H1 (cell line): ENCODE measurements around the gene FSIP1. TPM values are rescaled to one million over a fixed set of nuclear protein-coding genes. Genes with fewer than 3 reads are reported as not detected.

Source experiments
- CTCF ChIA-PET: fragments of 300-600 bp; sonication (Branson Sonifier 250); formaldehyde crosslinking; loops from one replicate; lab custom pipeline; 2021; ENCODE audit not compliant: partially characterized antibody; lab: Charles Lee
- POLR2A ChIA-PET: fragments of 300-600 bp; sonication (Branson Sonifier 250); formaldehyde crosslinking; loops from one replicate; lab custom pipeline; 2021; ENCODE audit warnings: inconsistent platforms; ENCODE audit not compliant: partially characterized antibody; lab: Charles Lee
- DNase-seq, 2 experiments: peaks; one replicate each; pipeline versions ENCODE4 v3.0.0 to v3.0.0-alpha.2; 2010 to 2022; ENCODE audit warnings: low spot score in 2 of 2, low read depth in 1 of 2, mixed read lengths in 1 of 2
- FAIRE-seq: peaks from 2 replicates; lab custom pipeline; 2011; peaks lifted over from hg19 to GRCh38; lab: Jason Lieb, UNC
- H2AFZ ChIP-seq: 2 replicates; pipeline ENCODE4 v1.8.1; 2012; ENCODE audit warnings: low read length, inconsistent platforms
- H2AK5ac ChIP-seq: 2 replicates; pipeline ENCODE4 v1.6.1; 2013; ENCODE audit warnings: low read depth, low read length
- H2BK120ac ChIP-seq: replicated peaks from 2 replicates; pipeline ENCODE3; 2013; ENCODE audit warnings: low read depth, low read length, inconsistent platforms
- H2BK12ac ChIP-seq: 2 replicates; pipeline ENCODE4 v1.6.1; 2013; ENCODE audit warnings: low read depth, low read length
- H2BK15ac ChIP-seq: 2 replicates; pipeline ENCODE4 v1.6.1; 2013; ENCODE audit warnings: low read length
- H2BK20ac ChIP-seq: 2 replicates; pipeline ENCODE4 v1.6.1; 2013; ENCODE audit warnings: low read length
- H2BK5ac ChIP-seq: 2 replicates; pipeline ENCODE4 v1.6.1; 2013; ENCODE audit warnings: low read depth, low read length
- H3K14ac ChIP-seq: 2 replicates; pipeline ENCODE4 v1.6.1; 2013; ENCODE audit warnings: inconsistent platforms; ENCODE audit not compliant: insufficient read length
- H3K18ac ChIP-seq: 2 replicates; pipeline ENCODE4 v1.6.1; 2013; ENCODE audit warnings: low read length; ENCODE audit errors: extremely low read depth
- H3K23ac ChIP-seq: 2 replicates; pipeline ENCODE4 v1.6.1; 2013; ENCODE audit warnings: inconsistent platforms; ENCODE audit not compliant: insufficient read length
- H3K23me2 ChIP-seq: 2 replicates; pipeline ENCODE4 v1.6.1; 2013; ENCODE audit warnings: low read depth, low read length
- H3K27ac ChIP-seq: 2 replicates; pipeline ENCODE4 v1.6.1; 2011; ENCODE audit warnings: low read depth, low read length, inconsistent platforms
- H3K27me3 ChIP-seq, 4 experiments: replicated peaks in 1 of 4; 1 replicate in 1 of 4; 2 replicates in 3 of 4; pipeline versions ENCODE4 v1.6.1 to v1.8.1; 2011 to 2013; ENCODE audit warnings: low read length in 3 of 4, mild to moderate bottlenecking in 3 of 4, inconsistent platforms in 2 of 4, mixed read lengths in 2 of 4, moderate library complexity in 1 of 4; ENCODE audit not compliant: control insufficient read depth in 3 of 4, insufficient read depth in 3 of 4; ENCODE audit errors: extremely low read depth in 1 of 4
- H3K36me3 ChIP-seq, 4 experiments: 2 replicates each; pipeline versions ENCODE4 v1.6.1 to v1.8.1; 2011 to 2013; ENCODE audit warnings: mild to moderate bottlenecking in 4 of 4, low read length in 3 of 4, moderate library complexity in 2 of 4, control low read depth in 1 of 4, inconsistent platforms in 1 of 4; ENCODE audit not compliant: insufficient read depth in 4 of 4, control insufficient read depth in 2 of 4
- H3K4ac ChIP-seq: replicated peaks from 2 replicates; pipeline ENCODE3; 2013; ENCODE audit warnings: low read length, low read depth, mixed read lengths, inconsistent platforms; ENCODE audit not compliant: insufficient read length
- H3K4me1 ChIP-seq, 4 experiments: replicated peaks in 1 of 4; 1 replicate in 1 of 4; 2 replicates in 3 of 4; pipeline versions ENCODE4 v1.6.1 to v1.8.1; 2011 to 2013; ENCODE audit warnings: low read length in 3 of 4, inconsistent platforms in 2 of 4, mixed read lengths in 1 of 4; ENCODE audit not compliant: insufficient read depth in 4 of 4, control insufficient read depth in 3 of 4
- H3K4me2 ChIP-seq, 2 experiments: 2 replicates each; pipeline versions ENCODE4 v1.6.1 to v1.8.1; 2011 to 2013; ENCODE audit warnings: low read depth in 2 of 2, low read length in 2 of 2, control low read depth in 1 of 2, inconsistent platforms in 1 of 2, mild to moderate bottlenecking in 1 of 2; ENCODE audit not compliant: insufficient read depth in 1 of 2
- H3K4me3 ChIP-seq, 4 experiments: fragments of 200-600, 300-600 bp in 1 of 4; sonication (generic), shearing (Covaris generic), sonication (Bioruptor Twin) in 1 of 4; 2 replicates each; pipeline versions ENCODE4 v1.5.1 to v1.8.1; 2011 to 2016; ENCODE audit warnings: low read length in 4 of 4, low read depth in 3 of 4, control low read depth in 2 of 4, inconsistent platforms in 2 of 4, mild to moderate bottlenecking in 2 of 4, mixed read lengths in 1 of 4, moderate library complexity in 1 of 4; ENCODE audit not compliant: insufficient read depth in 2 of 4; ENCODE audit errors: extremely low read depth in 1 of 4
- H3K56ac ChIP-seq: replicated peaks from 2 replicates; pipeline ENCODE3; 2013; ENCODE audit warnings: low read depth, mild to moderate bottlenecking, mixed read lengths, low read length, inconsistent platforms; ENCODE audit not compliant: insufficient read length
- H3K79me1 ChIP-seq: 2 replicates; pipeline ENCODE4 v1.6.1; 2013; ENCODE audit warnings: low read depth, low read length, control low read depth
- H3K79me2 ChIP-seq, 2 experiments: 2 replicates each; pipeline versions ENCODE4 v1.6.1 to v1.8.1; 2012 to 2013; ENCODE audit warnings: low read length in 2 of 2, mild to moderate bottlenecking in 2 of 2, inconsistent platforms in 1 of 2; ENCODE audit not compliant: insufficient read depth in 2 of 2, control insufficient read depth in 1 of 2
- H3K9ac ChIP-seq, 4 experiments: replicated peaks in 1 of 4; 1 replicate in 1 of 4; 2 replicates in 3 of 4; pipeline versions ENCODE4 v1.6.1 to v1.8.1; 2011 to 2013; ENCODE audit warnings: low read depth in 3 of 4, low read length in 3 of 4, control low read depth in 2 of 4, mild to moderate bottlenecking in 2 of 4, moderate library complexity in 2 of 4, inconsistent platforms in 1 of 4; ENCODE audit errors: extremely low read depth in 1 of 4
- H3K9me3 ChIP-seq, 2 experiments: 2 replicates each; pipeline versions ENCODE4 v1.6.1 to v1.8.1; 2012 to 2013; ENCODE audit warnings: mild to moderate bottlenecking in 2 of 2, moderate library complexity in 2 of 2, control low read depth in 1 of 2, inconsistent platforms in 1 of 2, low read depth in 1 of 2, low read length in 1 of 2, mixed read lengths in 1 of 2; ENCODE audit not compliant: insufficient read depth in 2 of 2
- H4K20me1 ChIP-seq, 2 experiments: replicated peaks in 1 of 2; 2 replicates each; pipeline versions ENCODE3 to v1.8.1; 2011 to 2013; ENCODE audit warnings: inconsistent platforms in 2 of 2, low read length in 2 of 2, mild to moderate bottlenecking in 1 of 2; ENCODE audit not compliant: insufficient read depth in 2 of 2, control insufficient read depth in 1 of 2
- H4K5ac ChIP-seq: 2 replicates; pipeline ENCODE4 v1.6.1; 2013; ENCODE audit warnings: low read length, low read depth, mixed read lengths, inconsistent platforms; ENCODE audit not compliant: insufficient read length
- H4K8ac ChIP-seq: 2 replicates; pipeline ENCODE4 v1.8.0; 2013; ENCODE audit warnings: mild to moderate bottlenecking, moderate library complexity, low read length, inconsistent platforms; ENCODE audit not compliant: insufficient read depth; ENCODE audit errors: extremely low read depth
- H4K91ac ChIP-seq: replicated peaks from 2 replicates; pipeline ENCODE3; 2013; ENCODE audit warnings: low read length, mixed read lengths, inconsistent platforms; ENCODE audit not compliant: insufficient read length
- CBX8 ChIP-seq: fragments of 300-800, 300-1000 bp; sonication (generic); IDR thresholded peaks from 2 replicates; pipeline ENCODE4 v1.7.1; 2016; ENCODE audit warnings: low read depth, low read length, borderline replicate concordance
- CHD1 ChIP-seq: IDR thresholded peaks from 2 replicates; pipeline ENCODE4 v1.6.1; 2012; ENCODE audit warnings: low read depth, low read length, improper control_type of control experiment
- CREB1 ChIP-seq: IDR thresholded peaks from 2 replicates; pipeline ENCODE4 v1.6.1; 2012; ENCODE audit warnings: inconsistent platforms
- CTBP2 ChIP-seq: IDR thresholded peaks from 2 replicates; pipeline ENCODE4 v1.7.0; 2011; ENCODE audit warnings: borderline replicate concordance, mild to moderate bottlenecking, moderate library complexity, mixed read lengths, low read length; ENCODE audit not compliant: insufficient read depth, insufficient read length
- KDM4A ChIP-seq: IDR thresholded peaks from one replicate; pipeline ENCODE4 v1.7.1; 2012; ENCODE audit warnings: low read depth, mild to moderate bottlenecking, moderate library complexity, low read length, inconsistent platforms; ENCODE audit not compliant: severe bottlenecking
- KDM5A ChIP-seq: fragments of 200-600 bp; IDR thresholded peaks from 2 replicates; pipeline ENCODE4 v1.7.1; 2012; ENCODE audit warnings: mild to moderate bottlenecking, low read length, inconsistent platforms, mixed read lengths
- NANOG ChIP-seq: IDR thresholded peaks from 2 replicates; pipeline ENCODE4 v1.6.1; 2011; ENCODE audit warnings: low read length, low read depth, mild to moderate bottlenecking, inconsistent platforms; ENCODE audit not compliant: insufficient read depth, poor library complexity, severe bottlenecking
- POLR2AphosphoS5 ChIP-seq: IDR thresholded peaks from 2 replicates; pipeline ENCODE4 v1.6.1; 2011; ENCODE audit warnings: low read depth, low read length
- SP2 ChIP-seq: IDR thresholded peaks from 2 replicates; pipeline ENCODE4 v1.6.1; 2012; ENCODE audit warnings: mild to moderate bottlenecking, low read length, inconsistent platforms
- WGBS, 2 experiments: shearing (Covaris generic) in 1 of 2; methylation state at CpG; one replicate each; pipeline versions ENCODE4 v1.1.6 to v1.1.7; 2013 to 2015; ENCODE audit warnings: low lambda C conversion rate in 2 of 2, mixed read lengths in 2 of 2, inconsistent platforms in 1 of 2, low coverage in 1 of 2, missing lambda C conversion rate in 1 of 2; ENCODE audit not compliant: insufficient replicate concordance in 2 of 2, insufficient coverage in 1 of 2, insufficient read length in 1 of 2; ENCODE audit errors: extremely low coverage in 1 of 2, missing lambda C conversion rate in 1 of 2; 5-methylcytosine and 5-hydroxymethylcytosine counted together
- polyA plus RNA-seq, 7 experiments: library from polyadenylated mRNA; depleted of rRNA in 3 of 7; stranded (reverse) in 5 of 7; unstranded in 2 of 7; fragments of >200 nt in 5 of 7; fragments of 200-250 nt in 2 of 7; gene quantifications; 1 replicate in 5 of 7; 2 replicates in 1 of 7; 4 replicates in 1 of 7; pipeline versions ENCODE4 v1.2.1 to v1.2.3, GENCODE V29; 2011 to 2013; ENCODE audit warnings: missing spikeins in 2 of 7, mixed read lengths in 2 of 7
- total RNA-seq: library from RNA; stranded (reverse); fragmentation: NEBNext Ultra II Directional; extraction: Animal tissue kit (Norgen Biotek cat#: 25700); gene quantifications from 2 replicates; pipeline ENCODE4 v1.2.1, GENCODE V29; 2021

FSIP1 gene
- total and polyA plus RNA-seq, 2 of the 8 experiments (the other 6 are each of a cell fraction or from before 2014, with no cell fraction given) = 0.18 to 1.3 TPM

DNA sequence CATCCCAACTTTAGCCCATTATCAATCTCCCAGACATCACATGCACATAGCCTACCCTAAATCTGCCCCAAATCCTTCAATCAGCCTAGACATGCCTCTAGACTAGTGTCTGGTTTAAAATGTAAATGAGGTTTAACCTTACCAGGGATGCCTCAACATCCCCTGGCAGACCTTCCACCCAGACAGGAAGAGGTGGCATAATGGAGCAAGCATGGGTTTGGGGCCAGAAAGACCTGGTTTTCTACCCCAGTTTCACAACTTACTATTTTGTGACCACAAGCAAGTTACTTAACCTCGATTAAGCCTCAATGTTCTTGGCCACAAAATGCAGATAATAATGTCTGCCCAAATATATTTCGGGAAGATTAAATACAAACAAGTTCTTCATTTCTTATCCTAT, 230.1 kb downstream of the FSIP1 start:
- Histone ChIP-seq H3K4me3 (no peak overlapping the region), H2BK5ac (no peak overlapping the region), H3K56ac (no peak overlapping the region), H4K8ac (no peak overlapping the region), H4K20me1 (no peaks in the 10 kb centered on the region), H3K18ac (no peak overlapping the region), H3K4ac (no peak overlapping the region), H3K79me1 (no peaks in the 10 kb centered on the region), H2BK15ac (no peak overlapping the region), H3K23ac (no peak overlapping the region), H3K27ac (no peak overlapping the region), H3K27me3 (peaks cover 0 to under 1% (median 0%) of the 10 kb centered on the region in 4 experiments; a peak in 1 of 7 replicates), H2AFZ (no peak overlapping the region), H3K14ac (no peak overlapping the region), H3K23me2 (no peaks in the 10 kb centered on the region), H3K4me1 (peaks cover 0 to 5% (median 0%) of the 10 kb centered on the region in 4 experiments; a peak in 1 of 7 replicates), H3K4me2 (no peak overlapping the region), H2BK20ac (no peak overlapping the region), H3K9me3 (no peaks in the 10 kb centered on the region), H3K9ac (no peak overlapping the region), H2BK12ac (no peak overlapping the region), H3K36me3 (no peaks in the 10 kb centered on the region), H4K5ac (no peak overlapping the region), H2AK5ac (no peak overlapping the region), H3K79me2 (no peaks in the 10 kb centered on the region), H2BK120ac (no peak overlapping the region), H4K91ac (no peak overlapping the region)
- DNase-seq (no peak), FAIRE-seq (no peak)
- ChIA-PET POLR2A (no interaction called here), CTCF (interaction anchor here (1.3 to 4.8 kb wide), 2 partner anchors 9 to 10 kb away, joined by 3 to 21 read pairs; no protein-coding TSS in a partner anchor)
- WGBS, 2 experiments = 94% methylated on average over 2 of the region's 2 CpGs; no CpG with 5 or more reads in 1 of the 2 experiments
- TF ChIP-seq CTBP2 (no peak), NANOG (no peak), KDM4A (no peak), CHD1 (no peak), KDM5A (no peak), POLR2AphosphoS5 (no peak), CREB1 (no peak), SP2 (no peak), CBX8 (no peak)
